HepG2 (cell line): ENCODE measurements around the gene TXN2. TPM values are rescaled to one million over a fixed set of nuclear protein-coding genes. Genes with fewer than 3 reads are reported as not detected.

Experiments used
- ATF1 ChIP-seq: IDR thresholded peaks from 2 replicates; pipeline ENCODE4 v1.6.1; 2016; ENCODE audit warnings: mild to moderate bottlenecking, control low read depth
- BATF2 ChIP-seq: sonication (generic); formaldehyde crosslinking; IDR thresholded peaks from 2 replicates; pipeline ENCODE4 v1.8.0; 2022; ENCODE audit warnings: mild to moderate bottlenecking, missing genetic modification reagents, moderate library complexity
- BRD4 ChIP-seq: sonication (generic); formaldehyde crosslinking; IDR thresholded peaks from 2 replicates; pipeline ENCODE4 v1.4.0; 2020; ENCODE audit warnings: missing genetic modification reagents
- CHCHD3 ChIP-seq: sonication (generic); formaldehyde crosslinking; IDR thresholded peaks from 2 replicates; pipeline ENCODE4 v1.8.0; 2022; ENCODE audit warnings: mild to moderate bottlenecking, missing genetic modification reagents, moderate library complexity
- ELF1 ChIP-seq: sonication (generic); formaldehyde crosslinking; IDR thresholded peaks from 2 replicates; pipeline ENCODE4 v1.4.0; 2020; ENCODE audit warnings: missing genetic modification reagents
- HDAC2 ChIP-seq: sonication (generic); formaldehyde crosslinking; IDR thresholded peaks from 2 replicates; pipeline ENCODE4 v1.4.0; 2020; ENCODE audit warnings: missing genetic modification reagents
- HINFP ChIP-seq: sonication (generic); formaldehyde crosslinking; IDR thresholded peaks from 2 replicates; pipeline ENCODE4 v1.4.0; 2020; ENCODE audit warnings: low read depth, mild to moderate bottlenecking, missing genetic modification reagents
- HIVEP1 ChIP-seq: sonication (generic); formaldehyde crosslinking; IDR thresholded peaks from 2 replicates; pipeline ENCODE4 v1.4.0; 2020; ENCODE audit warnings: mild to moderate bottlenecking, missing genetic modification reagents
- HMGA1 ChIP-seq: sonication (generic); formaldehyde crosslinking; conservative IDR thresholded peaks from 2 replicates; pipeline ENCODE4 v1.4.0; 2020; ENCODE audit warnings: missing genetic modification reagents
- HOXD1 ChIP-seq: sonication (generic); formaldehyde crosslinking; IDR thresholded peaks from 2 replicates; pipeline ENCODE4 v1.5.0; 2020; ENCODE audit warnings: missing genetic modification reagents
- KLF16 ChIP-seq, 2 experiments: sonication (generic) in 1 of 2; formaldehyde crosslinking in 1 of 2; IDR thresholded peaks; 2 replicates each; pipeline versions ENCODE4 v1.6.1 to v1.8.0; 2016 to 2023; ENCODE audit warnings: missing genetic modification reagents in 2 of 2, missing compliant biosample characterization in 1 of 2
- MXD4 ChIP-seq: IDR thresholded peaks from 2 replicates; pipeline ENCODE4 v1.6.1; 2016; ENCODE audit warnings: mild to moderate bottlenecking, missing biosample characterization, missing genetic modification reagents
- NAIF1 ChIP-seq: sonication (generic); formaldehyde crosslinking; IDR thresholded peaks from 2 replicates; pipeline ENCODE4 v1.5.0; 2020; ENCODE audit warnings: mild to moderate bottlenecking, missing genetic modification reagents, borderline replicate concordance
- PHF20 ChIP-seq: sonication (generic); formaldehyde crosslinking; IDR thresholded peaks from 2 replicates; pipeline ENCODE4 v1.5.0; 2020; ENCODE audit warnings: mild to moderate bottlenecking, missing genetic modification reagents
- SKIL ChIP-seq: sonication (generic); formaldehyde crosslinking; IDR thresholded peaks from 2 replicates; pipeline ENCODE4 v1.8.0; 2022; ENCODE audit warnings: missing genetic modification reagents, mild to moderate bottlenecking, moderate library complexity, borderline replicate concordance
- SMARCC2 ChIP-seq: fragments of 450-650 bp; IDR thresholded peaks from 2 replicates; pipeline ENCODE4 v1.6.1; 2017; ENCODE audit warnings: antibody characterized with exemption, mild to moderate bottlenecking
- SUZ12 ChIP-seq: fragments of 150-350 bp; IDR thresholded peaks from 2 replicates; pipeline ENCODE4 v1.6.1; 2014; ENCODE audit warnings: low read depth, low read length
- TBL1XR1 ChIP-seq: fragments of 150-350 bp; IDR thresholded peaks from 2 replicates; pipeline ENCODE4 v1.6.1; 2014; ENCODE audit warnings: borderline replicate concordance, low read length; ENCODE audit not compliant: partially characterized antibody
- ZBTB14 ChIP-seq: sonication (generic); formaldehyde crosslinking; IDR thresholded peaks from 2 replicates; pipeline ENCODE4 v1.4.0; 2020; ENCODE audit warnings: missing genetic modification reagents
- ZBTB3 ChIP-seq: sonication (generic); formaldehyde crosslinking; IDR thresholded peaks from 2 replicates; pipeline ENCODE4 v1.4.0; 2020; ENCODE audit warnings: low read depth, mild to moderate bottlenecking, moderate library complexity, missing genetic modification reagents, borderline replicate concordance
- ZFP36L2 ChIP-seq: sonication (generic); formaldehyde crosslinking; IDR thresholded peaks from 2 replicates; pipeline ENCODE4 v1.4.0; 2020; ENCODE audit warnings: missing genetic modification reagents
- ZNF235 ChIP-seq: sonication (generic); formaldehyde crosslinking; IDR thresholded peaks from 2 replicates; pipeline ENCODE4 v1.8.1; 2023; ENCODE audit warnings: mild to moderate bottlenecking, missing genetic modification reagents, borderline replicate concordance
- ZNF546 ChIP-seq: sonication (generic); formaldehyde crosslinking; conservative IDR thresholded peaks from 2 replicates; pipeline ENCODE4 v1.8.1; 2023; ENCODE audit warnings: mild to moderate bottlenecking, missing genetic modification reagents
- ZNF7 ChIP-seq: IDR thresholded peaks from 2 replicates; pipeline ENCODE4 v1.6.1; 2016; ENCODE audit warnings: missing biosample characterization, missing genetic modification reagents
- polyA plus RNA-seq, 8 experiments: library from polyadenylated mRNA; depleted of rRNA in 3 of 8; stranded (reverse) in 7 of 8; unstranded in 1 of 8; fragments of >200 nt; fragmentation: Illumina TruSeq in 4 of 8; extraction: Trizol in 4 of 8; gene quantifications; 2 replicates each; pipeline versions ENCODE4 v1.2.1 to v1.2.3, GENCODE V29; 2011 to 2016; ENCODE audit warnings: low read depth in 4 of 8, missing spikeins in 1 of 8, mixed read lengths in 1 of 8; ENCODE audit not compliant: insufficient read depth in 1 of 8
- total RNA-seq, 5 experiments: library from RNA; depleted of rRNA; stranded (reverse); fragments of >200 nt; fragmentation: Illumina TruSeq; extraction: Trizol; gene quantifications; 2 replicates each; pipeline ENCODE4 v1.2.3, GENCODE V29; 2016; ENCODE audit warnings: low read depth in 1 of 5

Gene TXN2
- total and polyA plus RNA-seq, 2 of the 13 experiments (the other 11 are each of a cell fraction or from before 2014, with no cell fraction given) = 41.4 to 109 TPM

- TF ChIP-seq TBL1XR1 (peak; percentile 95), ZNF546 (CRISPR knock-in tag) (no peak), SUZ12 (no peak), ZNF235 (CRISPR knock-in tag) (no peak), ZBTB3 (CRISPR knock-in tag) (no peak), HOXD1 (CRISPR knock-in tag) (peak; percentile 86), ELF1 (CRISPR knock-in tag) (peak; percentile 74), SMARCC2 (no peak), CHCHD3 (CRISPR knock-in tag) (no peak), MXD4 (peak; percentile 81; the same call in 1 of the 2 replicates), PHF20 (no peak), NAIF1 (peak; percentile 41), BRD4 (CRISPR knock-in tag) (peak; percentile 75; the same call in 1 of the 2 replicates), ZFP36L2 (CRISPR knock-in tag) (no peak), SKIL (CRISPR knock-in tag) (peak; percentile 98), ZBTB14 (no peak), HDAC2 (CRISPR knock-in tag) (peak; percentile 97), HMGA1 (CRISPR knock-in tag) (no peak), HIVEP1 (CRISPR knock-in tag) (peak; percentile 95), KLF16 (CRISPR knock-in tag; IDR thresholded peaks at IDR 0.05) (peak in 1 of 2 experiments; percentile 93; a peak in 2 of 4 replicates), ATF1 (CRISPR knock-in tag) (peak; percentile 67; the same call in 1 of the 2 replicates), ZNF7 (CRISPR knock-in tag) (no peak), HINFP (0 out of 2 replicates have a peak, but pooled peaks have one; percentile 33), BATF2 (CRISPR knock-in tag) (no peak)
These were observed 62.1 kb downstream of the TXN2 start (continued) for GRCh38 chr22:36419177-36419911.
